Body of pancreas (tissue), 4 donors: Measurements from ENCODE around the gene CDC42BPA.
"Not testable (repeated sequence)": the region's sequence is repeated elsewhere in the genome, so short reads cannot be mapped to it uniquely, and the experiment has no call there.

Source experiments
- POLR2A ChIP-seq, 3 donors: fragments of 450-650 bp; IDR thresholded peaks; one replicate each; pipeline ENCODE4 v1.6.1; 2016; ENCODE audit warnings: antibody characterized with exemption in 3 of 3, mild to moderate bottlenecking in 2 of 3
- TF ChIP-seq, protein P1 (sequence below), 7 experiments: fragments of 450-650 bp in 4 of 7; fragments of 200-600 bp in 3 of 7; sonication (generic) in 3 of 7; IDR thresholded peaks; one replicate each; pipeline ENCODE4 v1.5.1; 2016 to 2019; ENCODE audit warnings: antibody characterized with exemption in 7 of 7

DNA sequence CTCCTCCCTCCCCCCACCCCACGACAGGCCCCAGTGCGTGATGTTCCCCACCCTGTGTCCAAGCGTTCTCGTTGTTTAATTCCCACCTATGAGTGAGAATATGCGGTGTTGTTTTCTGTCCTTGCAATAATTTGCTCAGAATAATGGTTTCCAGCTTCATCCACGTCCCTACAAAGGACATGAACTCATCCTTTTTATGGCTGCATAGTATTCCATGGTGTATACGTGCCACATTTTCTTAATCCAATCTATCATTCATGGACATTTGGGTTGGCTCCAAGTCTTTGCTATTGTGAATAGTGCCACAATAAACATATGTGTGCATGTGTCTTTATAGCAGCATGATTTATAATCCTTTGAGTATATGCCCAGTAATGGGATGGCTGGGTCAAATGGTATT lies 87.2 kb downstream of the CDC42BPA start:
- TF ChIP-seq, protein P1, sequence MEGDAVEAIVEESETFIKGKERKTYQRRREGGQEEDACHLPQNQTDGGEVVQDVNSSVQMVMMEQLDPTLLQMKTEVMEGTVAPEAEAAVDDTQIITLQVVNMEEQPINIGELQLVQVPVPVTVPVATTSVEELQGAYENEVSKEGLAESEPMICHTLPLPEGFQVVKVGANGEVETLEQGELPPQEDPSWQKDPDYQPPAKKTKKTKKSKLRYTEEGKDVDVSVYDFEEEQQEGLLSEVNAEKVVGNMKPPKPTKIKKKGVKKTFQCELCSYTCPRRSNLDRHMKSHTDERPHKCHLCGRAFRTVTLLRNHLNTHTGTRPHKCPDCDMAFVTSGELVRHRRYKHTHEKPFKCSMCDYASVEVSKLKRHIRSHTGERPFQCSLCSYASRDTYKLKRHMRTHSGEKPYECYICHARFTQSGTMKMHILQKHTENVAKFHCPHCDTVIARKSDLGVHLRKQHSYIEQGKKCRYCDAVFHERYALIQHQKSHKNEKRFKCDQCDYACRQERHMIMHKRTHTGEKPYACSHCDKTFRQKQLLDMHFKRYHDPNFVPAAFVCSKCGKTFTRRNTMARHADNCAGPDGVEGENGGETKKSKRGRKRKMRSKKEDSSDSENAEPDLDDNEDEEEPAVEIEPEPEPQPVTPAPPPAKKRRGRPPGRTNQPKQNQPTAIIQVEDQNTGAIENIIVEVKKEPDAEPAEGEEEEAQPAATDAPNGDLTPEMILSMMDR (IDR thresholded peaks at IDR 0.05), result not testable (repeated sequence)
- TF ChIP-seq POLR2A (IDR thresholded peaks at IDR 0.05), result not testable (repeated sequence)
